Activated CD4-positive, alpha-beta memory T cell treated with anti-CD3 and anti-CD28 coated beads, Interleukin-2, amount 10 ng/mL, durations not matched to agents 7 days and 5 days (primary cell): ENCODE data around the gene SLC6A6. TPM values are rescaled to one million over a fixed set of nuclear protein-coding genes. Genes with fewer than 3 reads are reported as not detected.

Experiments
- CTCF ChIA-PET: fragments of 350-600 bp; sonication (Branson Sonifier 250); formaldehyde crosslinking; loops from one replicate; lab custom pipeline; 2021; ENCODE audit warnings: antibody characterized with exemption, inconsistent platforms; lab: Charles Lee
- POLR2A ChIA-PET: fragments of 350-600 bp; sonication (Branson Sonifier 250); formaldehyde crosslinking; loops from one replicate; lab custom pipeline; 2021; ENCODE audit warnings: antibody characterized with exemption; lab: Charles Lee
- DNase-seq: peaks from one replicate; pipeline ENCODE4 v3.0.0-alpha.2; 2020
- H3K27ac Mint-ChIP-seq: one replicate; pipeline ENCODE4 v1.8.0; 2021; ENCODE audit warnings: mild to moderate bottlenecking, mixed read lengths
- H3K27me3 Mint-ChIP-seq: one replicate; pipeline ENCODE4 v1.8.0; 2021; ENCODE audit warnings: mixed read lengths
- H3K36me3 Mint-ChIP-seq: one replicate; pipeline ENCODE4 v1.8.0; 2021; ENCODE audit warnings: low read depth, mixed read lengths
- H3K4me1 Mint-ChIP-seq: one replicate; pipeline ENCODE4 v1.8.0; 2021; ENCODE audit warnings: mixed read lengths
- H3K4me3 Mint-ChIP-seq: one replicate; pipeline ENCODE4 v1.8.0; 2021; ENCODE audit warnings: mild to moderate bottlenecking, mixed read lengths
- H3K9me3 Mint-ChIP-seq: one replicate; pipeline ENCODE4 v1.8.0; 2021; ENCODE audit warnings: mixed read lengths
- total RNA-seq, 2 experiments: library from RNA; stranded (reverse); gene quantifications; one replicate each; pipeline ENCODE4 v1.2.3, GENCODE V29; 2021

Gene SLC6A6
- total RNA-seq, 2 experiments from 2014 or later = 59.0 to 61.5 TPM

GRCh38 chr3:14393440-14394106, 8.8 kb upstream of the SLC6A6 start:
- no peak for DNase-seq
- no peak overlapping the region for H3K27ac Mint-ChIP-seq
- POLR2A ChIA-PET = interaction anchor here (1.1 kb wide), 1 partner anchor 12 kb away, joined by 3 read pairs; no protein-coding TSS in a partner anchor
- CTCF ChIA-PET = no interaction called here
- peaks cover 18% of the 10 kb centered on the region for H3K4me1 Mint-ChIP-seq
- H3K36me3 Mint-ChIP-seq = no peaks in the 10 kb centered on the region
- no peak overlapping the region for H3K4me3 Mint-ChIP-seq
- H3K9me3 Mint-ChIP-seq = no peaks in the 10 kb centered on the region
- H3K27me3 Mint-ChIP-seq = peaks cover 14% of the 10 kb centered on the region

- H3K4me1 Mint-ChIP-seq = peaks cover 18% of the 10 kb centered on the region
- H3K36me3 Mint-ChIP-seq = no peaks in the 10 kb centered on the region
- H3K27ac Mint-ChIP-seq = no peak overlapping the region
- CTCF ChIA-PET = no interaction called here
- no peaks in the 10 kb centered on the region for H3K9me3 Mint-ChIP-seq
- H3K4me3 Mint-ChIP-seq = no peak overlapping the region
- peaks cover 4% of the 10 kb centered on the region for H3K27me3 Mint-ChIP-seq
- POLR2A ChIA-PET = no interaction called here
- no peak for DNase-seq
These were observed 6.2 kb upstream of the SLC6A6 start for GRCh38 chr3:14396031-14396692.

GRCh38 chr3:14397046-14397445, 5.4 kb upstream of the SLC6A6 start:
- Mint-ChIP-seq H3K36me3 (no peaks in the 10 kb centered on the region), H3K4me1 (peaks cover 23% of the 10 kb centered on the region), H3K9me3 (no peaks in the 10 kb centered on the region), H3K27me3 (peaks cover 4% of the 10 kb centered on the region), H3K27ac (peak overlapping the region; percentile 26), H3K4me3 (no peak overlapping the region)
- no peak for DNase-seq
- CTCF ChIA-PET = no interaction called here
- POLR2A ChIA-PET = no interaction called here

GRCh38 chr3:14397531-14397930, 4.9 kb upstream of the SLC6A6 start:
- Mint-ChIP-seq H3K4me3 (no peak overlapping the region), H3K36me3 (no peaks in the 10 kb centered on the region), H3K4me1 (peaks cover 25% of the 10 kb centered on the region), H3K27me3 (peaks cover 4% of the 10 kb centered on the region), H3K9me3 (no peaks in the 10 kb centered on the region), H3K27ac (peak overlapping the region; percentile 26)
- ChIA-PET CTCF (no interaction called here), POLR2A (no interaction called here)
- DNase-seq = peak; percentile 28

GRCh38 chr3:14397940-14398796, 4.2 kb upstream of the SLC6A6 start:
- POLR2A ChIA-PET = interaction anchor here (0.6 to 1.3 kb wide), 3 partner anchors 27 to 63 kb away, joined by 3 read pairs; no protein-coding TSS in a partner anchor
- Mint-ChIP-seq H3K27me3 (peaks cover 4% of the 10 kb centered on the region), H3K36me3 (peaks cover 2% of the 10 kb centered on the region), H3K9me3 (no peaks in the 10 kb centered on the region), H3K4me1 (peaks cover 28% of the 10 kb centered on the region), H3K27ac (no peak overlapping the region), H3K4me3 (no peak overlapping the region)
- CTCF ChIA-PET = interaction anchor here (1.9 to 2.0 kb wide), 2 partner anchors 34 to 63 kb away, joined by 6 to 7 read pairs; no protein-coding TSS in a partner anchor
- DNase-seq = no peak

GRCh38 chr3:14398797-14399106, 3.7 kb upstream of the SLC6A6 start:
- Mint-ChIP-seq H3K27me3 (peaks cover 4% of the 10 kb centered on the region), H3K27ac (no peak overlapping the region), H3K36me3 (peaks cover 5% of the 10 kb centered on the region), H3K9me3 (no peaks in the 10 kb centered on the region), H3K4me3 (no peak overlapping the region), H3K4me1 (peaks cover 30% of the 10 kb centered on the region)
- POLR2A ChIA-PET = interaction anchor here (0.6 to 1.3 kb wide), 3 partner anchors 27 to 63 kb away, joined by 3 read pairs; no protein-coding TSS in a partner anchor
- CTCF ChIA-PET = interaction anchor here (1.0 to 2.0 kb wide), 3 partner anchors 33 to 502 kb away, joined by 4 to 7 read pairs (median 6); no protein-coding TSS in a partner anchor
- DNase-seq = no peak

- Mint-ChIP-seq H3K4me1 (peaks cover 53% of the 10 kb centered on the region), H3K36me3 (peaks cover 9% of the 10 kb centered on the region), H3K9me3 (no peaks in the 10 kb centered on the region), H3K4me3 (peak overlapping the region; percentile 97), H3K27ac (peak overlapping the region; percentile 96), H3K27me3 (peaks cover 2% of the 10 kb centered on the region)
- no peak for DNase-seq
- POLR2A ChIA-PET = interaction anchor here (1.1 to 6.5 kb wide), 12 partner anchors 10 to 250 kb away, joined by 3 to 105 read pairs (median 8); partner anchors contain the start of genes CCDC174, LSM3 and XPC
- CTCF ChIA-PET = interaction anchor here (1.0 to 6.7 kb wide), 13 partner anchors 7 to 696 kb away, joined by 3 to 46 read pairs (median 6); partner anchors contain the start of genes LSM3 and XPC
These were observed 608 bp upstream of the SLC6A6 start for GRCh38 chr3:14401692-14402303.

- peak overlapping the region; percentile 97 for H3K4me3 Mint-ChIP-seq
- H3K27ac Mint-ChIP-seq = peak overlapping the region; percentile 94
- H3K36me3 Mint-ChIP-seq = peaks cover 15% of the 10 kb centered on the region
- CTCF ChIA-PET = interaction anchor here (0.6 to 6.7 kb wide), 4 partner anchors 16 to 64 kb away, joined by 3 to 46 read pairs (median 3); no protein-coding TSS in a partner anchor
- no peak for DNase-seq
- H3K27me3 Mint-ChIP-seq = peaks cover 2% of the 10 kb centered on the region
- no peaks in the 10 kb centered on the region for H3K9me3 Mint-ChIP-seq
- POLR2A ChIA-PET = interaction anchor here (0.9 to 6.5 kb wide), 6 partner anchors 21 to 225 kb away, joined by 4 to 105 read pairs (median 8); partner anchors contain the start of gene LSM3
- H3K4me1 Mint-ChIP-seq = peaks cover 45% of the 10 kb centered on the region
These were observed 1.3 kb downstream of the SLC6A6 start for GRCh38 chr3:14403619-14404155.

- Mint-ChIP-seq H3K27ac (peak overlapping the region; percentile 94), H3K36me3 (peaks cover 16% of the 10 kb centered on the region), H3K4me1 (peaks cover 47% of the 10 kb centered on the region), H3K9me3 (no peaks in the 10 kb centered on the region), H3K4me3 (peak overlapping the region; percentile 97), H3K27me3 (peaks cover 2% of the 10 kb centered on the region)
- POLR2A ChIA-PET = interaction anchor here (0.9 to 6.5 kb wide), 5 partner anchors 21 to 225 kb away, joined by 4 to 105 read pairs (median 13); partner anchors contain the start of gene LSM3
- CTCF ChIA-PET = interaction anchor here (0.6 to 6.7 kb wide), 5 partner anchors 16 to 201 kb away, joined by 3 to 46 read pairs (median 3); no protein-coding TSS in a partner anchor
- no peak for DNase-seq
These were observed 1.8 kb downstream of the SLC6A6 start for GRCh38 chr3:14404186-14404585.

- H3K27me3 Mint-ChIP-seq = peaks cover 2% of the 10 kb centered on the region
- no peak for DNase-seq
- ChIA-PET POLR2A (interaction anchor here (0.9 to 6.5 kb wide), 6 partner anchors 11 to 28 kb away, joined by 3 to 105 read pairs (median 4); no protein-coding TSS in a partner anchor), CTCF (interaction anchor here (1.1 to 6.7 kb wide), 4 partner anchors 22 to 201 kb away, joined by 3 to 46 read pairs (median 3); no protein-coding TSS in a partner anchor)
- H3K9me3 Mint-ChIP-seq = no peaks in the 10 kb centered on the region
- peak overlapping the region; percentile 11 for H3K27ac Mint-ChIP-seq
- H3K4me1 Mint-ChIP-seq = peaks cover 53% of the 10 kb centered on the region
- peak overlapping the region; percentile 97 for H3K4me3 Mint-ChIP-seq
- peaks cover 21% of the 10 kb centered on the region for H3K36me3 Mint-ChIP-seq
These were observed 2.4 kb downstream of the SLC6A6 start for GRCh38 chr3:14404631-14405359.
